OCI-LY3 (cell line): ENCODE data around the gene TSPAN15.

Experiments
- H2AFZ ChIP-seq: fragments of 200-600, 300-600 bp; shearing (Covaris generic); 2 replicates; pipeline ENCODE4 v1.6.0; 2014; ENCODE audit warnings: antibody characterized with exemption, low read depth, low read length
- H3K27ac ChIP-seq: fragments of 200-600, 300-600 bp; sonication (generic); 2 replicates; pipeline ENCODE4 v1.5.1; 2014; ENCODE audit warnings: mild to moderate bottlenecking, low read length, moderate library complexity, mixed read lengths
- H3K27me3 ChIP-seq: fragments of 200-600, 300-600 bp; sonication (generic); 2 replicates; pipeline ENCODE4 v1.6.1; 2014; ENCODE audit warnings: low read depth, low read length, mixed read lengths
- H3K36me3 ChIP-seq: fragments of 200-600, 300-600 bp; sonication (generic); replicated peaks from 2 replicates; pipeline ENCODE3; 2014; ENCODE audit warnings: low read depth, low read length, mixed read lengths
- H3K4me1 ChIP-seq: fragments of 300-600, 200-600 bp; sonication (generic); 2 replicates; pipeline ENCODE4 v1.6.1; 2014; ENCODE audit warnings: low read length, mixed read lengths
- H3K4me2 ChIP-seq: fragments of 200-600, 300-600 bp; sonication (generic); 2 replicates; pipeline ENCODE4 v1.6.1; 2014; ENCODE audit warnings: low read length, mixed read lengths
- H3K4me3 ChIP-seq: fragments of 300-600, 200-600 bp; sonication (generic); 2 replicates; pipeline ENCODE4 v1.5.1; 2014; ENCODE audit warnings: antibody characterized with exemption, mild to moderate bottlenecking, low read length, moderate library complexity
- H3K79me2 ChIP-seq: fragments of 300-600, 200-600 bp; shearing (Covaris generic); 2 replicates; pipeline ENCODE4 v1.6.1; 2014; ENCODE audit warnings: mild to moderate bottlenecking, low read length, mixed read lengths
- H3K9ac ChIP-seq: fragments of 300-600, 200-600 bp; shearing (Covaris generic); 2 replicates; pipeline ENCODE4 v1.6.0; 2014; ENCODE audit warnings: mild to moderate bottlenecking, low read length, moderate library complexity
- H3K9me3 ChIP-seq: fragments of 200-600, 300-600 bp; shearing (Covaris generic); 2 replicates; pipeline ENCODE4 v1.6.1; 2014; ENCODE audit warnings: low read length, mixed read lengths; ENCODE audit not compliant: insufficient read depth
- H4K20me1 ChIP-seq: fragments of 200-600, 300-600 bp; sonication (generic); 2 replicates; pipeline ENCODE4 v1.6.1; 2016; ENCODE audit warnings: low read length, mixed read lengths; ENCODE audit not compliant: insufficient read depth
- EZH2phosphoT487 ChIP-seq: fragments of 200-600 bp; shearing (Covaris generic); IDR thresholded peaks from 2 replicates; pipeline ENCODE4 v1.6.1; 2018; ENCODE audit warnings: antibody characterized with exemption, mixed run types, low read depth
- TF ChIP-seq, protein P1 (sequence below): fragments of 200-600, 300-600 bp; sonication (generic); IDR thresholded peaks from 2 replicates; pipeline ENCODE4 v1.5.1; 2014; ENCODE audit warnings: antibody characterized with exemption, low read length, low read depth

Gene TSPAN15

DNA sequence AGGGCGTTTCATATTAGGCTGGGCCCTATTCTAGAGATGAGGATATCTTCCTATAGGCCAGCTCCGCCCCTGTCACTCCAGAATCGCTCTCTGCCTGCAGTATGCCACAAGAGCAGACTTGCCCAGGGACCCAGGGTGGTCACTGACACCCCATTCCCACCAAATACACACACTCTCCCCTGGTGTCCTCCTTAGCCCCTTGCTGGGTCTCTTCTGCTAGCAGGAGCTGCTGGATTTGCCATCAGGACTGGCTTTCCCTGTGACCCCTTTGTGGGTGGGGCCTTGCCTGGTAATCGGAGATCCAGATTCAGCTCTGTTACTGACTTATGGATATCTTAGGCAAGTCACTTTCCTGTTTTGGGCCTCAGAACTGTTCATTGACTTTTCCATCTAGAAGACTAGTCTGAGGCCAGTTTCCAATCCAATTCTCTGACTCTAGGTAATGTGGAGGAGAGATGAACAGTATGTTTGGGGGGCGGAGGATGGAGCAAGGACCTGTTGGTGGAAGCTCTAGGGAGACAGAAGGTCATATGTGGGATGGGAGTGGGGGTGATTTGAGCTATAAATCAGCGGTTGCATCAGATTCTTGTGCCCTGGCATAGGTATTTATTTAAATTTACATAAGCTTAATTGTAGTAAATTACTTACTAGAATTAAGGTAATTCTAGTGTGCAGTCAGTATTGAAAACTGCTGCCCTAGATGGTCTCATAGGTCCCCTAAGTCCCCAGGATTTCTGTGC lies 1.6 kb downstream of the TSPAN15 start:
- no peak overlapping the region for H3K9ac ChIP-seq
- no peak overlapping the region for H3K4me2 ChIP-seq

DNA sequence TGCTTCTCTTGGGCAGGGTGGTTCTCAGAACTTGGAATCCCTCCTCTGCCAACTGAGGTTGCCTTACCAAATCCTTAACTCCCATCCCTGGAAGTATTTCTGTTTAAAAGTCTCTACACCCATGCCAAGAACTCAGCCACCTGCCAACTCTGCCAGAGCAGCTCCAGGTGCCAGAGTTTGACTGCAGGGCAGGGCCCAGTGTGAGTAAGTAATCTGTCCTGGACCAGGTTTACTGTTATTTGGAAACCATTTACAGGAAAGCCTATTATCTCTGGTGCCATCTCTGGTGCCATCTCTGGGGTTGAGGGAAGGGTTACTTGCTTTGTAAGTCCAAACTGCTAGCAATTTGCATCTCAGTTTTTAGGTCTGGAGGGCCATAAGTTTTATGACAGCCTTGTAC lies 2.5 kb downstream of the TSPAN15 start:
- no peak overlapping the region for H2AFZ ChIP-seq

More for the DNA sequence above, 1.6 kb downstream of the TSPAN15 start:
- no peaks in the 10 kb centered on the region for H3K36me3 ChIP-seq
- H4K20me1 ChIP-seq: no peaks in the 10 kb centered on the region
- no peaks in the 10 kb centered on the region for H3K4me1 ChIP-seq
- no peak overlapping the region for H3K4me3 ChIP-seq
- no peak for TF ChIP-seq EZH2phosphoT487
- TF ChIP-seq, protein P1, sequence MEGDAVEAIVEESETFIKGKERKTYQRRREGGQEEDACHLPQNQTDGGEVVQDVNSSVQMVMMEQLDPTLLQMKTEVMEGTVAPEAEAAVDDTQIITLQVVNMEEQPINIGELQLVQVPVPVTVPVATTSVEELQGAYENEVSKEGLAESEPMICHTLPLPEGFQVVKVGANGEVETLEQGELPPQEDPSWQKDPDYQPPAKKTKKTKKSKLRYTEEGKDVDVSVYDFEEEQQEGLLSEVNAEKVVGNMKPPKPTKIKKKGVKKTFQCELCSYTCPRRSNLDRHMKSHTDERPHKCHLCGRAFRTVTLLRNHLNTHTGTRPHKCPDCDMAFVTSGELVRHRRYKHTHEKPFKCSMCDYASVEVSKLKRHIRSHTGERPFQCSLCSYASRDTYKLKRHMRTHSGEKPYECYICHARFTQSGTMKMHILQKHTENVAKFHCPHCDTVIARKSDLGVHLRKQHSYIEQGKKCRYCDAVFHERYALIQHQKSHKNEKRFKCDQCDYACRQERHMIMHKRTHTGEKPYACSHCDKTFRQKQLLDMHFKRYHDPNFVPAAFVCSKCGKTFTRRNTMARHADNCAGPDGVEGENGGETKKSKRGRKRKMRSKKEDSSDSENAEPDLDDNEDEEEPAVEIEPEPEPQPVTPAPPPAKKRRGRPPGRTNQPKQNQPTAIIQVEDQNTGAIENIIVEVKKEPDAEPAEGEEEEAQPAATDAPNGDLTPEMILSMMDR: no peak
- no peaks in the 10 kb centered on the region for H3K27me3 ChIP-seq
- no peaks in the 10 kb centered on the region for H3K9me3 ChIP-seq
- no peak overlapping the region for H2AFZ ChIP-seq
- H3K27ac ChIP-seq: no peak overlapping the region
- no peaks in the 10 kb centered on the region for H3K79me2 ChIP-seq

DNA sequence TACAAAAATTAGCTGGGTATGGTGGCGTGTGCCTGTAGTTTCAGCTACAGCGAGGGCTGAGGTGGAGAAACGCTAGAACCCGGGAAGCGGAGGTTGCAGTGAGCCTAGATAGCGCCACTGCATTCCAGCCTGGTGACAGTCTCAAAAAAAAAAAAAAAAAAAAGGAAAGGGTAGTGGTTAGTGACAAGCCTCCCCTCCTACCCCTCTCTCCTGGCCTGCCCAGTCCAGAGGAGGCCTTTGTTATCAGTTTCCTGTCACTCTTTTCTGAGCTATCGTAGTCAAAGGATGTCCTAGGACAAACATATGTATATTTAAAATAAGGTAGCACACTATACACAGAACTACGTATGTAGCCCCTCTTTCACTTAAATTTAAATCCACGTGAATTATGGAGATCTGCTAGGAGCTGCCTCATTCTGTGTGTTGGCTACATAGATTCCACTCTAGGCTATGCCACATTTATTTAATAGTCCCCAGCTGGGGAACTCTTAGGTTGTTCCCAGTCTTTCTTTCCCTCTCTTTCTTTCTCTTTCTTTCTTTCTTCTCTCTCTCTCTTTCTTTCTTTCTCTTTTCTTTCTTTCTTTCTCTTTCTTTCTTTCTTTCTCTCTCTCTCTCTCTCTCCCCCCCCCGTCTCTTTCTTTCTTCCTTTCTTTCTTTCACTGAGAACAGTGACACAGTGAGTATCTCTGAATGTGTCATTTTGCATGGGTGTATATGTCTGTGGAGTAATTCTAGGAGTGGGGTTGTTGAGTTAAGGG lies 3.9 kb downstream of the TSPAN15 start:
- no peak overlapping the region for H3K9ac ChIP-seq
- no peaks in the 10 kb centered on the region for H3K36me3 ChIP-seq
- H3K27me3 ChIP-seq: no peaks in the 10 kb centered on the region
- H3K4me1 ChIP-seq: peaks cover 4% of the 10 kb centered on the region; the same call in 1 of the 2 replicates
- H3K4me3 ChIP-seq: no peak overlapping the region
- no peak overlapping the region for H3K4me2 ChIP-seq
- no peak overlapping the region for H3K27ac ChIP-seq
- H3K9me3 ChIP-seq: no peaks in the 10 kb centered on the region
- H3K79me2 ChIP-seq: no peaks in the 10 kb centered on the region
- no peak overlapping the region for H2AFZ ChIP-seq
- H4K20me1 ChIP-seq: no peaks in the 10 kb centered on the region
- no peak for TF ChIP-seq EZH2phosphoT487
- TF ChIP-seq, protein P1: no peak

More for the DNA sequence above, 2.5 kb downstream of the TSPAN15 start:
- no peak overlapping the region for H3K4me2 ChIP-seq
- no peaks in the 10 kb centered on the region for H3K36me3 ChIP-seq
- H3K79me2 ChIP-seq: no peaks in the 10 kb centered on the region
- peaks cover 4% of the 10 kb centered on the region; the same call in 1 of the 2 replicates for H3K4me1 ChIP-seq
- H3K27me3 ChIP-seq: no peaks in the 10 kb centered on the region
- no peak overlapping the region for H3K27ac ChIP-seq
- H3K4me3 ChIP-seq: no peak overlapping the region
- TF ChIP-seq, protein P1: no peak
- TF ChIP-seq EZH2phosphoT487: no peak
- no peaks in the 10 kb centered on the region for H4K20me1 ChIP-seq
- no peak overlapping the region for H3K9ac ChIP-seq
- no peaks in the 10 kb centered on the region for H3K9me3 ChIP-seq
